NCI-H1092 treated with DMSO at 0.1 percent for 48 hours (cell line): ENCODE data around the gene PRDM4.
"Not testable (repeated sequence)": the region's sequence is repeated elsewhere in the genome, so short reads cannot be mapped to it uniquely, and the experiment has no call there.

Experiments
- DNase-seq: peaks from one replicate; lab custom pipeline; 2025; lab: John Stamatoyannopoulos, UW

PRDM4 gene

GRCh38 chr12:107767466-107767865, 6.5 kb upstream of the PRDM4 start:
- no peak for DNase-seq

- DNase-seq: no peak
Measured at GRCh38 chr12:107765316-107765715, 4.4 kb upstream of the PRDM4 start.

- no peak for DNase-seq
Measured at GRCh38 chr12:107764626-107765025, 3.7 kb upstream of the PRDM4 start.

GRCh38 chr12:107762874-107763273, 1.9 kb upstream of the PRDM4 start:
- DNase-seq: no peak

GRCh38 chr12:107761502-107761904, 566 bp upstream of the PRDM4 start:
- peak; percentile 38 for DNase-seq

- DNase-seq: peak; percentile 31
Measured at GRCh38 chr12:107760207-107760808, 629 bp downstream of the PRDM4 start.

- no peak for DNase-seq
Measured at GRCh38 chr12:107759410-107759809, 1.5 kb downstream of the PRDM4 start.

GRCh38 chr12:107749083-107749482, 11.9 kb downstream of the PRDM4 start:
- DNase-seq: no peak

- no peak for DNase-seq
Measured at GRCh38 chr12:107748472-107748871, 12.5 kb downstream of the PRDM4 start.

- no peak for DNase-seq
Measured at GRCh38 chr12:107736914-107737313, 24.0 kb downstream of the PRDM4 start.

GRCh38 chr12:107735763-107736162, 25.2 kb downstream of the PRDM4 start:
- no peak for DNase-seq

- no peak for DNase-seq
Measured at GRCh38 chr12:107734139-107734538, 26.8 kb downstream of the PRDM4 start.

GRCh38 chr12:107732365-107732764, 28.6 kb downstream of the PRDM4 start:
- no peak for DNase-seq

GRCh38 chr12:107731366-107731765, 29.6 kb downstream of the PRDM4 start:
- no peak for DNase-seq

GRCh38 chr12:107730618-107731341, 30.2 kb downstream of the PRDM4 start:
- DNase-seq: no peak

GRCh38 chr12:107727742-107728141, 33.2 kb downstream of the PRDM4 start:
- DNase-seq: not testable (repeated sequence)

GRCh38 chr12:107727327-107727726, 33.6 kb downstream of the PRDM4 start:
- not testable (repeated sequence) for DNase-seq

- DNase-seq: no peak
Measured at GRCh38 chr12:107718606-107719005, 42.3 kb downstream of the PRDM4 start.

- DNase-seq: no peak
Measured at GRCh38 chr12:107715780-107716179, 45.2 kb downstream of the PRDM4 start.

GRCh38 chr12:107705522-107705921, 55.4 kb downstream of the PRDM4 start:
- not testable (repeated sequence) for DNase-seq

GRCh38 chr12:107704041-107704440, 56.9 kb downstream of the PRDM4 start:
- DNase-seq: no peak

- DNase-seq: no peak
Measured at GRCh38 chr12:107702106-107702505, 58.8 kb downstream of the PRDM4 start.

GRCh38 chr12:107695772-107696171, 65.2 kb downstream of the PRDM4 start:
- DNase-seq: not testable (repeated sequence)
